Activated T-cell treated with anti-CD3 and anti-CD28 coated beads, Interleukin-2, amount 50 U/mL, for 1 hour (primary cell): Measurements from ENCODE around the gene DIO2.

ENCODE experiments used
- DNase-seq: peaks from one replicate; pipeline ENCODE4 v3.0.0-alpha.2; 2020

The DIO2 gene

GRCh38 chr14:80167793-80168448 is 43.4 kb downstream of the DIO2 start:
- no peak for DNase-seq

GRCh38 chr14:80164991-80165721 is 46.1 kb downstream of the DIO2 start:
- no peak for DNase-seq

- DNase-seq, result no peak
Measured at GRCh38 chr14:80152763-80153162, 58.5 kb downstream of the DIO2 start.

GRCh38 chr14:80152166-80152565 is 59.1 kb downstream of the DIO2 start:
- no peak for DNase-seq

- no peak for DNase-seq
Measured at GRCh38 chr14:80150301-80150700, 61.0 kb downstream of the DIO2 start.
